PFSK-1 (cell line): ENCODE data around the gene SLC35F1.

Source experiments
- POLR2AphosphoS5 ChIP-seq: IDR thresholded peaks from 2 replicates; pipeline ENCODE4 v1.6.1; 2012; ENCODE audit warnings: low read depth, mild to moderate bottlenecking, control low read depth, low read length, moderate library complexity
- SIN3A ChIP-seq: IDR thresholded peaks from 2 replicates; pipeline ENCODE4 v1.6.1; 2012; ENCODE audit warnings: mild to moderate bottlenecking, low read length, moderate library complexity, borderline replicate concordance; ENCODE audit not compliant: insufficient read depth
- TAF1 ChIP-seq: IDR thresholded peaks from 2 replicates; pipeline ENCODE4 v1.6.1; 2012; ENCODE audit warnings: low read length, control low read depth, borderline replicate concordance; ENCODE audit not compliant: insufficient read depth

DNA sequence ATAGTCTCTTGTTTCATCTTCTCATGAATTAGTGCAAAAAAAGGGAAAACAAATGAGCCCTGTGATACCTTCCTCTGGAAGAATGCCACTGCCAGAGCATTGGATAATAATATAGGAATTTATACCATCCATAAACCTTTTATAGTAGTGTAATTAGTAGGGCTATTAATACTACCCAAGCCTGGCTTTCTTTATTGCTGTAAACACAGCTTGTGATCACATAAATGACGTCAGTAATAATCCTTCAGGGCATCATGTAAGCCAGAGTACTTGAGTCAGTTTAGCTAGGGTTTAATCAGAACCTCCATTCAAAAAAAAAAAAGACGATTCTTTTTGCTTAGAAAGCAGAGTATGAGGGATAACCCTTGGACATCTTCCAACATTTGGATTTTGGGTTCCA, 264.8 kb downstream of the SLC35F1 start:
- TF ChIP-seq POLR2AphosphoS5 (no peak), TAF1 (no peak), SIN3A (no peak)
